ENCODE measurements around the gene PTH1R.

PTH1R gene

DNA sequence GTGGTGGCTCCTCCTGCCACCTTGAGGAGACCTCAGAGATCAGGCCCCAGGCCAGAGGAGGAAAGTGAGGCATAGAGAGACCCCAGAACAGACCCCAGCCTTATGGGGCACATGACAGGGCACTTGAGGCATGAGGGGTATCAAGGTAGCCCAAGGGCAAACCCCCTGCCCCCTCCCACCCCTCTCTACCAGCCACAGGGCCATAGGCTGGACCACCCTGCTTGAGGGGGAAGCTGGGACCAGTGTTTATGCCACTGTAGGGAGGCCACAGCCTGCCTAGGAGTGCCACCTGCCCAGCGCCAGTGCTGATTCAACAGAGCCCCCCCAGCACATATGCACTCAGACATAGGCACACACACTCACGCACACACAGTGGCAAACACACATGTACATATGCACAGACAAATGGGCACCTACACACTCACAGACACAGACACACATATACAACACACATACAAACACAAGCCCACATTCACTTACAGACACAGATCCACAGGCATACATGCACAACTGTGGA lies 24.6 kb upstream of the PTH1R start:
- no peak for DNase-seq (ENCODE audit: low read depth, low spot score)
- Histone ChIP-seq H3K9me3 (ENCODE audit: low read depth, low read length) (no peaks in the 10 kb centered on the region), H3K27ac (no peak overlapping the region), H3K36me3 (ENCODE audit: insufficient read depth, low read length) (no peaks in the 10 kb centered on the region), H3K9ac (ENCODE audit: insufficient read length) (no peak overlapping the region), H3K4me3 (no peak overlapping the region)
- no peak for TF ChIP-seq FOXP2 (optimal IDR thresholded peaks at IDR 0.05; ENCODE audit: control extremely low read depth, extremely low read length, insufficient read depth)
- no peak for TF ChIP-seq EZH2 (IDR thresholded peaks at IDR 0.05)
- no peak for TF ChIP-seq POLR2AphosphoS5 (IDR thresholded peaks at IDR 0.05; ENCODE audit: borderline replicate concordance, low read depth, low read length)

DNA sequence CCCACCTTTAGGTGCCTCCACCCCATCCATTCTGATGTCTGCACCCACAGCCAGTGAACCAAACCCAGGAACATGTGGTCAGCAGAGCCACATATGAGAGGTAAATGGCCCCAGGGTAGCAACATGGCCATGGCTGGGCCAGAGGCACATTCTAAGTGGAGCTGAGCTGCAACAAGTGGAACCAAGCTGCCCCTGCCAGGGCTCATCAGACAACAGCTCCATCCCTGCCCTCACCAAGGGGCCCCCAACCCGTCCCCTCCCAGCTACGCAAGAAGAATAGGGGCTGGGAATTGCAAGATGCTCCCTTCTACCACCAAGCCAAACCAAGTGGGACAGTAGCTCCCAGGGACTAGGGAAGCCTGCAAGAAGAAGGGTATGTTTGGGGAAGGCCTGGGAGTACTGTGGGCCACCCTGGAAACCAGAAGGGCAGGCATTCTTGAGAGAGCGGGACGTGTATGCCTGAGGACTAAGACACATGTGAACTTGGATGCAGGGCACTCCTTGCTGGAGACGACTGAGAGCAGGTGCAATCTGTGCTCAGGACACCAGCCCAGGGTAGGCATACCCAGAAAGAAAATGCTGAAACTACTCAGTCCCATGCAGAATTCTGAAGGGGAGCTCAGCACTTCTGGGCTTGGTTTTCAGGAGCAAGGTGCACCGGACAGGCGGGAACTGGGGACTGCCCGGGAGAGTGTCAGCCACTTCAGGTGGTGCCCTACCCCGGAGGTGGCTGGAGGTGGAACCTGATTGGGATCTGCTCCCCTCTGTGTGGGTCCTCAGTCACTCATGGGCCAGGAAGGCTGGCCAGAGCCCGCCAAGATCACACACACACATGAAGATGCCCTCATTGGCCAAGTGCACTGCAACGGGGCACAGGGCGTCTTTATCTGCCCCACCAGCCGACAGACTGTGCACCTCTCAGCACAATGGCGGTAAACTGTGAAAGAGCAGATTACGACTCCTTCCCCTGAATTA lies 23.8 kb upstream of the PTH1R start:
- no peak overlapping the region for H3K9ac ChIP-seq (ENCODE audit: insufficient read length)
- H3K4me3 ChIP-seq: no peak overlapping the region
- TF ChIP-seq POLR2AphosphoS5 (IDR thresholded peaks at IDR 0.05; ENCODE audit: borderline replicate concordance, low read depth, low read length): no peak
- TF ChIP-seq EZH2 (IDR thresholded peaks at IDR 0.05): no peak
- TF ChIP-seq FOXP2 (optimal IDR thresholded peaks at IDR 0.05; ENCODE audit: control extremely low read depth, extremely low read length, insufficient read depth): no peak
- no peaks in the 10 kb centered on the region for H3K36me3 ChIP-seq (ENCODE audit: insufficient read depth, low read length)
- no peak overlapping the region for H3K27ac ChIP-seq
- no peak for DNase-seq (ENCODE audit: low read depth, low spot score)
- H3K9me3 ChIP-seq (ENCODE audit: low read depth, low read length): no peaks in the 10 kb centered on the region

DNA sequence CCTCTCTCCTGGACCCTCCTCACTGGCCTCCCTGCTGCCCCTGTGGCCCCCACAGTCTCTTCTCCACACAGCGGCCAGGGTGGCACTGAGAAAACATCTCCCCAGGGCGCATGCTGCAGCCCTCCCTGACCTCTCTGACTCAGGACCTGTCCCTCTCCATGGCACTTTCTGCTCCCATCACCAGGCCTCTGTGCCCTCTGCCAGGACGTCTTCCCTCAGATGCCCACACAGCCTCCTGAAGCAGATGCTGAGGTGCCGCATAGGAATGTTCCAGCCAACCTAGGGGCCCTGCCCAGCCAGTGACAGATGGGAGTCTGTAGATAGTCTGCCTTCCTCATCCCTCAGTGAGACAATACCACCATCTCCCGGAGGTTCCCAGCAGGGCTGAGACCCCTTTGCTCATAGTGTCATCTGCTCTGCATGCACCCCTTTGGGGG lies 22.9 kb upstream of the PTH1R start:
- Histone ChIP-seq H3K27ac (no peak overlapping the region), H3K9me3 (ENCODE audit: low read depth, low read length) (no peaks in the 10 kb centered on the region), H3K9ac (ENCODE audit: insufficient read length) (no peak overlapping the region), H3K4me3 (no peak overlapping the region), H3K36me3 (ENCODE audit: insufficient read depth, low read length) (no peaks in the 10 kb centered on the region)
- DNase-seq (ENCODE audit: low read depth, low spot score): no peak
- TF ChIP-seq POLR2AphosphoS5 (IDR thresholded peaks at IDR 0.05; ENCODE audit: borderline replicate concordance, low read depth, low read length): no peak

DNA sequence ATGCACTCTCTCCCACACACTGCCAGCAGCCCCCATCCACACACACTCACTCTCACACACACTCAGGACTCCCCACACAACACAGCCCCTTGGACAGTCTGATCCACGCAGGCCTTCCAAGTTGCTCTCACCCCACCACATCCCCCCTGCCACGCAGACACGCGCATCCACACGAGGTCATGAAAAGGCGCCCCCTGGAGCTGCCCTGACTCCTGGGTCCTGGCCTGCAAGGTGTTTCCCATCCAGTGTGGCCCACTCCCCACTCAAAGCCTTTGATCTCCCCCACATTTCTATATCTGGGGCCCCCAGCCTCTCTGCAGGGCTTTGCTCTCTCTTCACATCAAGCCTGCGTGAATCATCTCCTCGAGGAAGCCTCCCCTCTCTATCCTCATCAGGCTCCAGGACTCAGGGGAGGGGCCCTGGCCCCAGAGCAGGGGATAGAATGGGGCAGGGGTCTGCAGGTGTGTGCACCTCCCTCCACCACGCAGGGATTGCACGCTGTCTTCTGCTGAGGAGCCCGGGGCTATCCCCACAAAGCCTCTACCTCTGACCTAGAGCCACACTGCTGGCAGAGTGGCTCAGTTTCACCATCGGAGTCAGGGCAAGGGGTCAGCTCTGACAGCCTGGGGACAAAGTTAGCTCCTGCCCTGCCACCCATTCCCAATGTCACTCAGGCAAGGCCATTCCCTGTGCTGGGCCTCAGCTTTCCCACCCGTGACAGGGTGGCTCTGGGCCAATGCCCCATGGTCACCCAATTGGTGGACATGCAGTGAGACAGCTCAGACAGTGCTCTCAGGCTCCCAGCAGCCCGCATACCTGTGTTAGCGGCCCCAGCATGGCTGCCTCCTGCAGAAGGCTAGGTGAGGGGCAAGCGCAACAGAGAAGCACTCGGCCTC lies 20.7 kb upstream of the PTH1R start:
- no peak for TF ChIP-seq POLR2AphosphoS5 (IDR thresholded peaks at IDR 0.05; ENCODE audit: borderline replicate concordance, low read depth, low read length)
- no peak for TF ChIP-seq FOXP2 (optimal IDR thresholded peaks at IDR 0.05; ENCODE audit: control extremely low read depth, extremely low read length, insufficient read depth)
- TF ChIP-seq EZH2 (IDR thresholded peaks at IDR 0.05): no peak
- Histone ChIP-seq H3K9ac (ENCODE audit: insufficient read length) (no peak overlapping the region), H3K36me3 (ENCODE audit: insufficient read depth, low read length) (no peaks in the 10 kb centered on the region), H3K9me3 (ENCODE audit: low read depth, low read length) (no peaks in the 10 kb centered on the region), H3K4me3 (no peak overlapping the region), H3K27ac (no peak overlapping the region)
- DNase-seq (ENCODE audit: low read depth, low spot score): no peak

DNA sequence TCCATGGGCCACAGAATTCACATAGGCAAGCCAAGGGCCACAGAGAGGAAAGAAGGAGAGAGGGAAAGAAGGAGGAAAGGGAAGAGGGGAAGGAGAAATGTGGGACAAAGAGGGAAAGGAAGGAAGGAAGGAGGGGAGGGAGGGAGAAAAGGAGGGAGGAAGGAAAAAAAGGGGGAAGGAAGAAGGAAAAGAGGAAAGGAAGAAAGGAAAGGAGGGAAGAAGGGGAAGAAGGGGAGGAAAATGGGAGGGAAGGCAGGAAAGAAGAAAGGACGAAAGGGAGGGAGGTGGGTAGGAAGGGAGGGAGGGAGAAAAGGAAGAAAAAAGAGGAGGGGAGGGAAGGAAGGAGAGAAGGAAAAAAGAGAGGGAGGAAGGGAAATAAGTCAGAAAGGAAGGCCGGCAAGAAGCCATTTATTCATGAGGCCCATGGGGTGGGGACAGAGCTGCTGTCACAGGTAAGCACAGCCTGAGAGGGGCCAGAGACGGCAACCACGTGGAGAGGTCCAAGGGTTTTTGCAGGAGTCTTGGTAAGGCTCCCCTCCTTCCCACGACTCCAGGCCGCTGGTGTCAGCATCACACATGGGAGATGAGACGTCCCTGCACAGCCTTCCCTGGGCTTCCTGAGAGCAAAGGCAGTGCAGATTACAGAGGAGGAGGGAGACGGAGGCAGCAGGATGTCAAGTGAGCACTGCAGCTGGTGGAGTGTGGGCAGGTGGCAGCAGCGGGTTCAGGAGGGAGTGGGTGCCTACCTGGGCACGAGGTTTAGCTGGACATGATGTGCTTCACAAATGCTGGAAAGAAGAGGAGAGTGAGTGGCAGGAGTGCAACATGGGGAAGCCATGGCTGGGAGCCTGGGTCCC lies 19.8 kb upstream of the PTH1R start:
- Histone ChIP-seq H3K9ac (ENCODE audit: insufficient read length) (no peak overlapping the region), H3K36me3 (ENCODE audit: insufficient read depth, low read length) (no peaks in the 10 kb centered on the region), H3K4me3 (no peak overlapping the region), H3K27ac (no peak overlapping the region), H3K9me3 (ENCODE audit: low read depth, low read length) (no peaks in the 10 kb centered on the region)
- DNase-seq (ENCODE audit: low read depth, low spot score): no peak
- TF ChIP-seq POLR2AphosphoS5 (IDR thresholded peaks at IDR 0.05; ENCODE audit: borderline replicate concordance, low read depth, low read length): no peak

DNA sequence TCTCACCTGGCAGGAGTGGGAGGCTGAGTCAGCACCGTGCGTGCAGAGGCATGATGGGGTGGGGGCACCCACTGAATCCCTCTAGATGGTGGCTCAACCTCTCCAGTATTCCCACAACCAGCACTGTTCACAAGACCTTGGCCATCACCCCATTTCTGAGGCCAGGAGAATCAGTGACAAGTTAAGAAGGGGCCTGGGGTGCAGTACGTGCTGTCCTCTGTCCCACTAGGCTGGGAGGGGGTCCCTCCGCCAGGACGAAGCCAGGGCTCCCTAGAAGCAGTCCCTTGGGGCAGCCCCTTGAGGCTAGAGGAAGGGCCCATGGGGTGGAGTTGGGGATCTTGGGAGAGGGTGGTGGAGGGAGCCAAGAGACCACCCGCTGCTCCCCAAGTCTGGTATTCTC lies 19.1 kb upstream of the PTH1R start:
- no peak for DNase-seq (ENCODE audit: low read depth, low spot score)
- H3K27ac ChIP-seq: no peak overlapping the region
- no peak overlapping the region for H3K9ac ChIP-seq (ENCODE audit: insufficient read length)
- no peaks in the 10 kb centered on the region for H3K9me3 ChIP-seq (ENCODE audit: low read depth, low read length)
- no peak for TF ChIP-seq FOXP2 (optimal IDR thresholded peaks at IDR 0.05; ENCODE audit: control extremely low read depth, extremely low read length, insufficient read depth)
- no peak for TF ChIP-seq POLR2AphosphoS5 (IDR thresholded peaks at IDR 0.05; ENCODE audit: borderline replicate concordance, low read depth, low read length)
- no peaks in the 10 kb centered on the region for H3K36me3 ChIP-seq (ENCODE audit: insufficient read depth, low read length)
- H3K4me3 ChIP-seq: no peak overlapping the region

DNA sequence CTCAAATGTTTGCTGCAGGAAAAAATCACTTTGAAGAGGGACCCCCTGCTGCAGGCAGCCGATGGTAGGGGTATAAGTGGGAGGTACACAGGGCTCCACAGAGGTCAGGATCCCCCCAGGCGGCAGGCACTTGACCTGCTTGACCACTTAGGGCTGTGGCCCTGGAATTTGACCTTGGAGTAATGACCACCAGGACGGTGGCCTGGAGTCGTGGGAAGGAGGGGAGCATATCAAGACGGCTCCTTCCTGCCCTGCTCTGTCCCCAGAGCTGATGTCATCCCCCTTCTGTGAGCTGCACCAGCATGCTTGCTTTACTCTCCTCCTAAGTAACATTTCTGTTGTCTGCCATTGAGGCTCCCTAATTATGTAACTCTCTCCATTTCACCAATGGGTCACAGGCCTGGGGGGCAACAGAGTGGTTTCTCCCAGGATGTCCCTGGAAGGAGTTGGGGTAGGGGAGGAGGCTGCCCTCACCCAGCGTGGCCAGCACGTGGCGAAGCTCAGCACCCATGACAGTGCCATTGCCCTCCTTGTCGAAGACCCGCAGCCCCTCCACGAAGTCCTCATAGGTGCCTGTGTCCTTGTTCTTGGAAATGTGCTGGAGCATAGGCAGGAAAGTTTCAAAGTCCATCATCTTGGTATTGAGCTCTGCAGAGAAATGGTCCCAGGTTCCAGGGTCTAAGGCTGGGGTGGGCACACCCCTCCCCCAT lies 18.4 kb upstream of the PTH1R start:
- H3K4me3 ChIP-seq: no peak overlapping the region
- H3K9me3 ChIP-seq (ENCODE audit: low read depth, low read length): no peaks in the 10 kb centered on the region
- TF ChIP-seq POLR2AphosphoS5 (IDR thresholded peaks at IDR 0.05; ENCODE audit: borderline replicate concordance, low read depth, low read length): no peak
- TF ChIP-seq EZH2 (IDR thresholded peaks at IDR 0.05): no peak
- no peak for TF ChIP-seq FOXP2 (optimal IDR thresholded peaks at IDR 0.05; ENCODE audit: control extremely low read depth, extremely low read length, insufficient read depth)
- H3K36me3 ChIP-seq (ENCODE audit: insufficient read depth, low read length): no peaks in the 10 kb centered on the region
- DNase-seq (ENCODE audit: low read depth, low spot score): no peak
- no peak overlapping the region for H3K9ac ChIP-seq (ENCODE audit: insufficient read length)
- no peak overlapping the region for H3K27ac ChIP-seq
